ENCODE measurements around the gene MUC4. TPM values are rescaled to one million over a fixed set of nuclear protein-coding genes. Genes with fewer than 3 reads are reported as not detected.
A peak's percentile ranks its signal among the peaks of the same experiment; 100 is the strongest.
"Not testable (repeated sequence)": the region's sequence is repeated elsewhere in the genome, so short reads cannot be mapped to it uniquely, and the experiment has no call there.

MUC4 gene
- total and polyA plus RNA-seq, 2 donors = 0.14 to 1.3 TPM

DNA sequence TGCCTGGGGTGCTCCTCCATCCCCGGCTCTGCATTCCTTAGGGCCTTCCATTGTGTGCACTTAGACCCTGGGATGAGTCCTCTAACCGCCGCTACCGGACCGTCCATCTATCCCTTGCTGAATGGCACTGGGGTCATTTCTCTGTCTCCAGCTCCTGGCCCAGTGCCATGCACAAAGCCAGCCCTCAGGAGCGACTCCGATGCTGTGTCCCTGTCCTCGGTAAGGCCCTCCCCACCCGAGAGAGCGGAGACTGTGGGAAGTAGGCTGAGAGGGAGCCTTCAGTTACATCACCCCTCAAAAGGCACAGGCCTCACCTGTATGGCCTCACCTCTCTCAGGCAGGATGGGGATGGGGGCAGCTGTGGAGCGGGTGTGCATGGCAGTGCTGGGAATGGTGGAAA lies 33.8 kb downstream of the MUC4 start:
- Histone ChIP-seq H3K27me3 (ENCODE audit: control insufficient read depth in 2 of 2, insufficient read depth in 1 of 2, low read length in 1 of 2) (no peaks in the 10 kb centered on the region), H3K4me1 (ENCODE audit: control insufficient read depth in 2 of 2, insufficient read depth in 2 of 2, low read length in 2 of 2) (no peaks in the 10 kb centered on the region), H3K9me3 (ENCODE audit: control insufficient read depth in 2 of 2, insufficient read depth in 1 of 2, low read length in 1 of 2) (peaks cover 3 to 14% of the 10 kb centered on the region in 2 donors), H3K27ac (ENCODE audit: low read depth in 1 of 2, low read length in 1 of 2) (no peak overlapping the region), H3K4me3 (ENCODE audit: low read length in 2 of 2) (no peak overlapping the region), H3K36me3 (ENCODE audit: control insufficient read depth in 2 of 2, insufficient read depth in 2 of 2, low read length in 1 of 2) (no peaks in the 10 kb centered on the region)
- WGBS = 88% methylated on average over 11 of the region's 11 CpGs
- no peak for DNase-seq (ENCODE audit: low read depth in 6 of 9, low spot score in 9 of 9)

DNA sequence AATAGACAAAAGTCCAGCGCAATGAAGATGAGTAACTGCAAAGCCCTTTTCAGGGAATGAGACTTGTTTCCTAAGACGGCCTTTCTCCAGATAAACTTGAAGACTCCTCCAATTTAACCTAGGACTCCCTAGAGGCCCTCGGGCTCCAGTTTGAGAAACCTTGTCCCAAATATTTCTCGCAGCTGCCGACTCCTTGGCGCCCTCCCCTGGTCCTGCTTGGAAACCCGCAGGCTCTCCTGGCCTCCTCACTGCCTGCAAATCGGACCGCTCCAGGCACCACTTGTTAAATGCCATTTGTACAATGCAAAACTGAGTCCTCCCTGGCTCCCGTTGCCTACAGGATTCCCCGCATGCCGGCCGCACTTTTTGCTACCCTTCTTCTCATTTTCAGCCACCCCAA lies 36.8 kb downstream of the MUC4 start:
- DNase-seq (ENCODE audit: low read depth in 6 of 9, low spot score in 9 of 9) = peak in 1 of 9 donors; percentile 38
- Histone ChIP-seq H3K36me3 (ENCODE audit: control insufficient read depth in 2 of 2, insufficient read depth in 2 of 2, low read length in 1 of 2) (no peaks in the 10 kb centered on the region), H3K27ac (ENCODE audit: low read depth in 1 of 2, low read length in 1 of 2) (no peak overlapping the region), H3K27me3 (ENCODE audit: control insufficient read depth in 2 of 2, insufficient read depth in 1 of 2, low read length in 1 of 2) (no peaks in the 10 kb centered on the region), H3K4me3 (ENCODE audit: low read length in 2 of 2) (no peak overlapping the region), H3K9me3 (ENCODE audit: control insufficient read depth in 2 of 2, insufficient read depth in 1 of 2, low read length in 1 of 2) (peaks cover 0 to 9% of the 10 kb centered on the region in 2 donors), H3K4me1 (ENCODE audit: control insufficient read depth in 2 of 2, insufficient read depth in 2 of 2, low read length in 2 of 2) (no peaks in the 10 kb centered on the region)
- WGBS = 41% methylated on average over 13 of the region's 13 CpGs

DNA sequence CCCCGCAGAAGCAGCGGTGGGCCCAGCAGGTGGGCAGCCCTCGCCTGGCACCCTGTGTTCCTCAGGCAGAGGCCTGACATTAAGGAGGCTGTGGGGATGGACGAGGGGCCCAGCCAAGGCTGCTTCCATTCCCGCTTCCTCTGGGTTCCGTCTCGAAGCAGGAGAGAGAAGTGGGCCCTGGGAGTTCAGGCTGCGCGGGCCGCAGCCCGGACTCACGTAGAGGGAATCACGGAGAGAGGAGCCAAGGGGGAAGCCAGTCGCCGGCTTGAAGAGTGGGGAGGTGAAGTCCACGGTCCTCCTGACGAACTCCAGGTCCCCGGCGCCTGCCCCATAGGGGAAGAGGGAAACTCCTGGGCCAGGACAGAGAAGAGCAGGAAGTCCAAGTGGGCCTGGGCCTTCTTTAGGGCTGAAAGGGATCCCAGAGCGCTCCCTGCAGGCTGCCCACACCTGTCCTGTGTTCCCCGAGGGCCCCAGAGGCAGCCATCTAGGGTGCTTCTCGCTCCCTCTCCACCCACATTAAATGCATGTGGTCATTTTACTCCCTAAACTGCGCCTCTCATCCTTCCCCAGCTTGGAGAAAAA lies 37.7 kb downstream of the MUC4 start:
- no peak for DNase-seq (ENCODE audit: low read depth in 6 of 9, low spot score in 9 of 9)
- H3K27ac ChIP-seq (ENCODE audit: low read depth in 1 of 2, low read length in 1 of 2) = no peak overlapping the region
- 96% methylated on average over 23 of the region's 23 CpGs for WGBS
- H3K4me1 ChIP-seq (ENCODE audit: control insufficient read depth in 2 of 2, insufficient read depth in 2 of 2, low read length in 2 of 2) = no peaks in the 10 kb centered on the region
- H3K27me3 ChIP-seq (ENCODE audit: control insufficient read depth in 2 of 2, insufficient read depth in 1 of 2, low read length in 1 of 2) = no peaks in the 10 kb centered on the region
- H3K4me3 ChIP-seq (ENCODE audit: low read length in 2 of 2) = no peak overlapping the region
- peaks cover 0 to 9% of the 10 kb centered on the region in 2 donors for H3K9me3 ChIP-seq (ENCODE audit: control insufficient read depth in 2 of 2, insufficient read depth in 1 of 2, low read length in 1 of 2)
- H3K36me3 ChIP-seq (ENCODE audit: control insufficient read depth in 2 of 2, insufficient read depth in 2 of 2, low read length in 1 of 2) = no peaks in the 10 kb centered on the region

DNA sequence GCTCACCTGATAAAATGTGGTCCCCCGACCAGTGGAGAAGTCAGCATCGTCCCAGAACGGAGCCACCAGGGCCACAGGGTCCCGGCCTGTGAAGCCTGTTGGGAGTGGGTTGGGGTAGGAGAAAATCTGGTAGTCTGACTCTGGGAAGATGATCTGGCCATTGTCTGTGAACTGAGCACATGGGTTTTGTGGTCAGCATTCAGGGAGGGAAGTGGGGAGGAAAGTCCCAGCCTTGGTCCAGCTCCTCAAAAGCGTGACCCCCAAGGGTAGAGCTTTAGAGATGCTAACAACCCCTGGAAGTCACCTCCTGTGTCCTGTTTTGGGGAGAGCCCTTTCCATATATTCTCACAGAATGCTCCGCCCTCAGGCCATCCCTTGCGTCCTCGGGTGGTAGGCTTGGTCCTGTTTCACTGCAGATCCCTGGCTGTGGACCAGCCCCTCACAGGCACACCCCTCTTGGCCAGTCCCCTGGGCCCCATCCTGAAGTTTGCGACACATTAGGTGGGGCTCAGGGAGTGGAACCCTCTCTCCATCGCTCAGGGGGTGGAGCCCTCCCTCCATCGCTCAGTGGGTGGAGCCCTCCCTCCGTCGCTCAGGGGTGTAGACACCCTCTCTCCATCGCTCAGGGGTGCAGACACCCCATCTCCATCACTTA lies 40.0 kb downstream of the MUC4 start:
- 95% methylated on average over 14 of the region's 14 CpGs for WGBS
- H3K27ac ChIP-seq (ENCODE audit: low read depth in 1 of 2, low read length in 1 of 2) = no peak overlapping the region
- H3K36me3 ChIP-seq (ENCODE audit: control insufficient read depth in 2 of 2, insufficient read depth in 2 of 2, low read length in 1 of 2) = no peaks in the 10 kb centered on the region
- no peak overlapping the region for H3K4me3 ChIP-seq (ENCODE audit: low read length in 2 of 2)
- H3K27me3 ChIP-seq (ENCODE audit: control insufficient read depth in 2 of 2, insufficient read depth in 1 of 2, low read length in 1 of 2) = no peaks in the 10 kb centered on the region
- DNase-seq (ENCODE audit: low read depth in 6 of 9, low spot score in 9 of 9) = no peak
- no peaks in the 10 kb centered on the region for H3K4me1 ChIP-seq (ENCODE audit: control insufficient read depth in 2 of 2, insufficient read depth in 2 of 2, low read length in 2 of 2)
- peaks cover 0 to under 1% of the 10 kb centered on the region in 2 donors for H3K9me3 ChIP-seq (ENCODE audit: control insufficient read depth in 2 of 2, insufficient read depth in 1 of 2, low read length in 1 of 2)

DNA sequence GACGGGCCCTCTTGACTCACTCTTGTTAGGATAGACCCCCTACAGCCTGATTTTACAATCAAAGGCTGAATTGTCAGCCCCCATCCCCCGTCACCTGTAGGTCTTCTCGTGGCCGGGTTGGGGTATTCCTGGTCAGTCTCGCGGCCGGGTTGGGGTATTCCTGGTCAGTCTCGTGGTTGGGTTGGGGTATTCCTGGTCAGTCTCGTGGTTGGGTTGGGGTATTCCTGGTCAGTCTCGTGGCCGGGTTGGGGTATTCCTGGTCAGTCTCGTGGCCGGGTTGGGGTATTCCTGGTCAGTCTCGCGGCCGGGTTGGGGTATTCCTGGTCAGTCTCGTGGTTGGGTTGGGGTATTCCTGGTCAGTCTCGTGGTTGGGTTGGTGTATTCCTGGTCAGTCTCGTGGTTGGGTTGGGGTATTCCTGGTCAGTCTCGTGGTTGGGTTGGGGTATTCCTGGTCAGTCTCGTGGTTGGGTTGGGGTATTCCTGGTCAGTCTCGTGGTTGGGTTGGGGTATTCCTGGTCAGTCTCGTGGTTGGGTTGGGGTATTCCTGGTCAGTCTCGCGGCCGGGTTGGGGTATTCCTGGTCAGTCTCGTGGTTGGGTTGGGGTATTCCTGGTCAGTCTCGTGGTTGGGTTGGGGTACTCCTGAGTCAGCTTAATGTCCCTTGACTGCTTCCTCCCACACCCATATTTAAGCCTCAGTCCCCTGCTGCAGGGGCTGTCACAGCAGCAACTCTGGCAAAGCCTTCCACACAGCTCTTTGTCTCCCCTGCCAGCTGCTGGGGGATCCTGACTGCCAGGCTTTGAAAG lies 40.7 kb downstream of the MUC4 start:
- WGBS = 95% methylated on average over 24 of the region's 28 CpGs
- not testable (repeated sequence) for H3K27me3 ChIP-seq (ENCODE audit: control insufficient read depth in 2 of 2, insufficient read depth in 1 of 2, low read length in 1 of 2); H3K4me1 ChIP-seq (ENCODE audit: control insufficient read depth in 2 of 2, insufficient read depth in 2 of 2, low read length in 2 of 2); H3K4me3 ChIP-seq (ENCODE audit: low read length in 2 of 2); H3K9me3 ChIP-seq (ENCODE audit: control insufficient read depth in 2 of 2, insufficient read depth in 1 of 2, low read length in 1 of 2); H3K36me3 ChIP-seq (ENCODE audit: control insufficient read depth in 2 of 2, insufficient read depth in 2 of 2, low read length in 1 of 2); H3K27ac ChIP-seq (ENCODE audit: low read depth in 1 of 2, low read length in 1 of 2); DNase-seq (ENCODE audit: low read depth in 6 of 9, low spot score in 9 of 9)

DNA sequence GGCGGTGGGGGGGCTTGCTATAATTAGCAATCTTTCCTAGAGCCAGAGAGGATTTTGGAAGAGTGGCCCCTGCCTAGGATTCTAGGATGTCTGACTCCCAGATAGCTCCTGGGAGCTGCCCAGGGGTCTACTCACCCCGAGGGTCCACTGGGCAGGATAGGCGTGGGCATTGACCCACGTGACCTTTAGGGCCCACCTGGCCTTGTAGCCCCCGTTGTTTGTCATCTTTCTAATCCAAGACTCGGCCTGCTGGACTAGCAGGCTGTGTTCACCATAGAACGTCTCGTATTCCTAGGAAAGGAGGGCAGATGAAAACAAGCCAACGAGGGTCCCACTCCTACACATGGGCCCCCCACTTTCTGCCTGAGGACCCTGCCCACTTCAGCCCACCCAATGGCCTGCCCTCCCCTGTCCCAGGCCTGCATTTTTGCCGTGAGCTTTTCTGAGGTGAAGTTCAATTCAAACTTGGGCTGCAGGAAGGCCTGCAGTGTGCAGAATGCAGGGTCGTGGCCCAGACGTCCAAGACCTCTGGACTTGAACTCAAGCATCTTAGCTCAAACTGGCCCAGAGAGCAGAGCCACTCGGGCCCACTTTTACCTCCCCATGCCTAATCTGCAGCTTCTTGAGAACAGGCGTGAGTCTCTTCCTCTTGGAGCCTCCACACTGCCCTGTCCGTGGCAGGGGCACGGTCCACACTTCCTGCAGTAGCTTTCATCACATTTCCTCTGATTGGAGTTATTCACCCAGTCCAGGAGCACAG lies 41.5 kb downstream of the MUC4 start:
- DNase-seq (ENCODE audit: low read depth in 6 of 9, low spot score in 9 of 9) = no peak
- H3K9me3 ChIP-seq (ENCODE audit: control insufficient read depth in 2 of 2, insufficient read depth in 1 of 2, low read length in 1 of 2) = peaks cover 0 to 6% of the 10 kb centered on the region in 2 donors
- H3K4me1 ChIP-seq (ENCODE audit: control insufficient read depth in 2 of 2, insufficient read depth in 2 of 2, low read length in 2 of 2) = no peaks in the 10 kb centered on the region
- H3K27ac ChIP-seq (ENCODE audit: low read depth in 1 of 2, low read length in 1 of 2) = no peak overlapping the region
- peaks cover 0 to 2% of the 10 kb centered on the region in 2 donors for H3K27me3 ChIP-seq (ENCODE audit: control insufficient read depth in 2 of 2, insufficient read depth in 1 of 2, low read length in 1 of 2)
- WGBS = 91% methylated on average over 16 of the region's 16 CpGs
- no peak overlapping the region for H3K4me3 ChIP-seq (ENCODE audit: low read length in 2 of 2)
- H3K36me3 ChIP-seq (ENCODE audit: control insufficient read depth in 2 of 2, insufficient read depth in 2 of 2, low read length in 1 of 2) = no peaks in the 10 kb centered on the region

DNA sequence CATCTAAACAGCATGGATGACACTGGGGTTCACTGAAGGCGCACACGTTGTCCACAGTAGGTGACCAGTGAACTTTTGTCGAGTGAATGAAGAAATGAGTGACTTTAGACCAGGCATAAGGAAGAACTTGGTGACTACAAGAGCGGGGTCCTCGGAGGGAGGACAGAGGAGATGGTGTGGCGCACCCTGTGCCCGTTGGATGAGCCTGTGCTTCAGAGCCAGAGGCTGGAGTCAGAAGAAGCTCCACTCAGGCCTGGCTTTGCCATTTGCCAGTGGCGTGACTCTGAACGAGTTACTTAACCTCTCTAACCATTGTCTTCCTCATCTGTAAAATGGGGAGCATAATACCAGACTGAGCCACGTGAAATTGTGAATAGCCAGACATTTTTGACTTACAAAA lies 42.2 kb downstream of the MUC4 start:
- no peak for DNase-seq (ENCODE audit: low read depth in 6 of 9, low spot score in 9 of 9)
- H3K9me3 ChIP-seq (ENCODE audit: control insufficient read depth in 2 of 2, insufficient read depth in 1 of 2, low read length in 1 of 2) = peaks cover 0 to 6% of the 10 kb centered on the region in 2 donors
- no peak overlapping the region for H3K27ac ChIP-seq (ENCODE audit: low read depth in 1 of 2, low read length in 1 of 2)
- peaks cover 0 to 8% of the 10 kb centered on the region in 2 donors for H3K27me3 ChIP-seq (ENCODE audit: control insufficient read depth in 2 of 2, insufficient read depth in 1 of 2, low read length in 1 of 2)
- no peak overlapping the region for H3K4me3 ChIP-seq (ENCODE audit: low read length in 2 of 2)
- WGBS = 97% methylated on average over 10 of the region's 10 CpGs
- no peaks in the 10 kb centered on the region for H3K4me1 ChIP-seq (ENCODE audit: control insufficient read depth in 2 of 2, insufficient read depth in 2 of 2, low read length in 2 of 2)
- H3K36me3 ChIP-seq (ENCODE audit: control insufficient read depth in 2 of 2, insufficient read depth in 2 of 2, low read length in 1 of 2) = no peaks in the 10 kb centered on the region

DNA sequence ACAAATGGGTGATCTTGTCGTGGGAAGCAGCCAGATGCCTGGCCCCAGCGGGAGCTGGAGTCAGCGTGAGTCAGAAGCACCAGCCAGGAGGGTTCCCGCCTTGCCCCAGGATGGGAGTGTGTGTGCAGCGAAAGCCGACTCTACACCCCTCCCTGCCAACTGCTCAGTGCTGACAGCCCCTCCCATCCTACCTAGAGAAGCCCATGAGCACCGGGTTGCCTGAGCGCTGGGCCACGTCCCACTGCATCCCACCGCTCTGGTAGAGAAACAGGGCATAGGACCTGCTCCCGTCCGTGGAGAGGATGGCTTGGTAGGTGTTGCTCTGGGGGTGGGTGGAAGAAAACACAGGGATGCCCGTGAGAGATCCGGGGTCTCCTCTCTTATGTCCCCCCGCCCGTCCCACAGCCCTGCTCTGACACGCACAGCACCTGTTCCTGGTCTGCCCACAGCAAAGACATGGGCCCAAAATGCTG lies 42.9 kb downstream of the MUC4 start:
- H3K27ac ChIP-seq (ENCODE audit: low read depth in 1 of 2, low read length in 1 of 2) = no peak overlapping the region
- H3K4me3 ChIP-seq (ENCODE audit: low read length in 2 of 2) = no peak overlapping the region
- no peaks in the 10 kb centered on the region for H3K4me1 ChIP-seq (ENCODE audit: control insufficient read depth in 2 of 2, insufficient read depth in 2 of 2, low read length in 2 of 2)
- no peaks in the 10 kb centered on the region for H3K36me3 ChIP-seq (ENCODE audit: control insufficient read depth in 2 of 2, insufficient read depth in 2 of 2, low read length in 1 of 2)
- peaks cover 0 to 15% of the 10 kb centered on the region in 2 donors for H3K27me3 ChIP-seq (ENCODE audit: control insufficient read depth in 2 of 2, insufficient read depth in 1 of 2, low read length in 1 of 2)
- DNase-seq (ENCODE audit: low read depth in 6 of 9, low spot score in 9 of 9) = no peak
- 90% methylated on average over 17 of the region's 17 CpGs for WGBS
- peaks cover 0 to 6% of the 10 kb centered on the region in 2 donors for H3K9me3 ChIP-seq (ENCODE audit: control insufficient read depth in 2 of 2, insufficient read depth in 1 of 2, low read length in 1 of 2)

All from thymus (tissue), 11 donors.